ENCODE results near the gene FNDC3B. TPM values are rescaled to one million over a fixed set of nuclear protein-coding genes. Genes with fewer than 3 reads are reported as not detected.

Gene FNDC3B
- total and polyA plus RNA-seq, 5 experiments from 2014 or later: 6.5 to 20.6 (median 8.8) TPM

- peaks cover 0 to 5% (median 0%) of the 10 kb centered on the region in 3 donors for H3K36me3 Mint-ChIP-seq
- POLR2A ChIA-PET: no interaction called here
- H3K4me1 Mint-ChIP-seq: peaks cover 24 to 60% (median 38%) of the 10 kb centered on the region in 4 donors
- no peaks in the 10 kb centered on the region for H3K27me3 Mint-ChIP-seq
- DNase-seq (no peak), ATAC-seq (no peak)
- H3K4me3 Mint-ChIP-seq: no peak overlapping the region
- no peaks in the 10 kb centered on the region for H3K9me3 Mint-ChIP-seq
- H3K27ac Mint-ChIP-seq: no peak overlapping the region
Observed at GRCh38 chr3:172148241-172148640, 108.9 kb downstream of the FNDC3B start.

- no peak for DNase-seq
- Mint-ChIP-seq H3K9me3 (no peaks in the 10 kb centered on the region), H3K27ac (peak overlapping the region in 1 of 10 donors; percentile 64), H3K4me3 (no peak overlapping the region), H3K27me3 (no peaks in the 10 kb centered on the region), H3K36me3 (peaks cover 0 to 3% (median 0%) of the 10 kb centered on the region in 3 donors), H3K4me1 (peaks cover 26 to 66% (median 43%) of the 10 kb centered on the region in 4 donors)
- ATAC-seq: no peak
- POLR2A ChIA-PET: no interaction called here
Observed at GRCh38 chr3:172148702-172149565, 109.6 kb downstream of the FNDC3B start.

GRCh38 chr3:172150268-172150667 lies 110.9 kb downstream of the FNDC3B start:
- Mint-ChIP-seq H3K4me3 (no peak overlapping the region), H3K9me3 (no peaks in the 10 kb centered on the region), H3K4me1 (peaks cover 23 to 63% (median 39%) of the 10 kb centered on the region in 4 donors), H3K27me3 (no peaks in the 10 kb centered on the region), H3K36me3 (no peaks in the 10 kb centered on the region), H3K27ac (no peak overlapping the region)
- POLR2A ChIA-PET: no interaction called here
- no peak for ATAC-seq
- DNase-seq: no peak

- Mint-ChIP-seq H3K9me3 (no peaks in the 10 kb centered on the region), H3K36me3 (no peaks in the 10 kb centered on the region), H3K4me1 (peaks cover 22 to 63% (median 38%) of the 10 kb centered on the region in 4 donors), H3K27me3 (no peaks in the 10 kb centered on the region), H3K4me3 (no peak overlapping the region), H3K27ac (peak overlapping the region in 2 of 10 donors; percentile 3 to 46)
- no peak for ATAC-seq
- POLR2A ChIA-PET: no interaction called here
- DNase-seq: no peak
Observed at GRCh38 chr3:172150913-172151650, 111.7 kb downstream of the FNDC3B start.

- peak overlapping the region in 2 of 10 donors; percentile 46 to 79 for H3K27ac Mint-ChIP-seq
- ATAC-seq (no peak), DNase-seq (no peak)
- H3K9me3 Mint-ChIP-seq: no peaks in the 10 kb centered on the region
- H3K4me3 Mint-ChIP-seq: peak overlapping the region in 2 of 10 donors; percentile 47 to 55
- peaks cover 21 to 55% (median 35%) of the 10 kb centered on the region in 4 donors for H3K4me1 Mint-ChIP-seq
- no peaks in the 10 kb centered on the region for H3K27me3 Mint-ChIP-seq
- peaks cover 0 to 8% (median 4%) of the 10 kb centered on the region in 3 donors for H3K36me3 Mint-ChIP-seq
- POLR2A ChIA-PET: interaction anchor here (0.6 kb wide), 2 partner anchors 35 to 513 kb away, joined by 4 read pairs; no protein-coding TSS in a partner anchor
Observed at GRCh38 chr3:172151651-172152649, 112.6 kb downstream of the FNDC3B start.

GRCh38 chr3:172152874-172153273 lies 113.5 kb downstream of the FNDC3B start:
- no peak for DNase-seq
- peak overlapping the region in 8 of 10 donors; percentile 20 to 76 (median 53) for H3K4me3 Mint-ChIP-seq
- POLR2A ChIA-PET: interaction anchor here (0.6 kb wide), 2 partner anchors 36 to 512 kb away, joined by 4 read pairs; no protein-coding TSS in a partner anchor
- ATAC-seq: no peak
- no peaks in the 10 kb centered on the region for H3K9me3 Mint-ChIP-seq
- H3K27ac Mint-ChIP-seq: peak overlapping the region in 4 of 10 donors; percentile 4 to 66 (median 27)
- peaks cover 19 to 49% (median 34%) of the 10 kb centered on the region in 4 donors for H3K4me1 Mint-ChIP-seq
- H3K27me3 Mint-ChIP-seq: no peaks in the 10 kb centered on the region
- peaks cover 0 to 13% (median 4%) of the 10 kb centered on the region in 3 donors for H3K36me3 Mint-ChIP-seq

GRCh38 chr3:172153335-172153861 lies 114.0 kb downstream of the FNDC3B start:
- Mint-ChIP-seq H3K27ac (peak overlapping the region in 5 of 10 donors; percentile 23 to 70 (median 49)), H3K36me3 (peaks cover 0 to 16% (median 6%) of the 10 kb centered on the region in 3 donors), H3K4me3 (peak overlapping the region in 9 of 10 donors; percentile 34 to 78 (median 59)), H3K27me3 (no peaks in the 10 kb centered on the region), H3K4me1 (peaks cover 21 to 46% (median 35%) of the 10 kb centered on the region in 4 donors), H3K9me3 (no peaks in the 10 kb centered on the region)
- ATAC-seq: peak; percentile 84 to 88
- POLR2A ChIA-PET: no interaction called here
- DNase-seq: peak in 5 of 10 donors; percentile 3 to 31 (median 16)

- H3K27ac Mint-ChIP-seq: peak overlapping the region in 2 of 10 donors; percentile 51 to 55
- peak overlapping the region in 1 of 10 donors; percentile 31 for H3K4me3 Mint-ChIP-seq
Observed at GRCh38 chr3:172154768-172155664, 115.6 kb downstream of the FNDC3B start.

GRCh38 chr3:172155897-172156585 lies 116.7 kb downstream of the FNDC3B start:
- peaks cover 23 to 48% (median 40%) of the 10 kb centered on the region in 4 donors for H3K4me1 Mint-ChIP-seq
- POLR2A ChIA-PET: no interaction called here

More at GRCh38 chr3:172154768-172155664, 115.6 kb downstream of the FNDC3B start:
- Mint-ChIP-seq H3K36me3 (peaks cover 0 to 16% (median 6%) of the 10 kb centered on the region in 3 donors), H3K4me1 (peaks cover 21 to 43% (median 38%) of the 10 kb centered on the region in 4 donors), H3K9me3 (no peaks in the 10 kb centered on the region), H3K27me3 (no peaks in the 10 kb centered on the region)
- POLR2A ChIA-PET: no interaction called here
- ATAC-seq: no peak
- DNase-seq: no peak

GRCh38 chr3:172156586-172156955 lies 117.2 kb downstream of the FNDC3B start:
- Mint-ChIP-seq H3K4me1 (peaks cover 23 to 48% (median 40%) of the 10 kb centered on the region in 4 donors), H3K4me3 (no peak overlapping the region), H3K9me3 (no peaks in the 10 kb centered on the region), H3K27ac (peak overlapping the region in 1 of 10 donors; percentile 40), H3K36me3 (peaks cover 0 to 16% (median 6%) of the 10 kb centered on the region in 3 donors), H3K27me3 (no peaks in the 10 kb centered on the region)
- POLR2A ChIA-PET: no interaction called here
- no peak for DNase-seq
- no peak for ATAC-seq

More at GRCh38 chr3:172155897-172156585, 116.7 kb downstream of the FNDC3B start:
- H3K36me3 Mint-ChIP-seq: peaks cover 0 to 16% (median 6%) of the 10 kb centered on the region in 3 donors
- H3K27me3 Mint-ChIP-seq: no peaks in the 10 kb centered on the region
- H3K27ac Mint-ChIP-seq: peak overlapping the region in 1 of 10 donors; percentile 37
- H3K4me3 Mint-ChIP-seq: no peak overlapping the region
- no peaks in the 10 kb centered on the region for H3K9me3 Mint-ChIP-seq
- no peak for ATAC-seq
- no peak for DNase-seq

All from naive thymus-derived CD8-positive, alpha-beta T cell (primary cell).